CD4-positive, alpha-beta T cell (primary cell): ENCODE measurements around the gene TMEM163. TPM values are rescaled to one million over a fixed set of nuclear protein-coding genes. Genes with fewer than 3 reads are reported as not detected.

ENCODE experiments used
- ATAC-seq: fragments of 200-7000 bp; cut with Tn5 transposase; one replicate; pipeline ENCODE4 v1.10.0; 2022; ENCODE audit warnings: mild to moderate bottlenecking; ENCODE audit not compliant: poor library complexity
- CTCF ChIA-PET: fragments of 350-600 bp; sonication (Branson Sonifier 250); formaldehyde crosslinking; loops from one replicate; lab custom pipeline; 2021; ENCODE audit warnings: antibody characterized with exemption, inconsistent platforms; lab: Charles Lee
- POLR2A ChIA-PET: fragments of 350-600 bp; sonication (Branson Sonifier 250); formaldehyde crosslinking; loops from one replicate; lab custom pipeline; 2021; ENCODE audit warnings: antibody characterized with exemption, inconsistent platforms; lab: Charles Lee
- DNase-seq, 14 experiments: peaks; one replicate each; pipeline ENCODE4 v3.0.0-alpha.2; 2013 to 2020; ENCODE audit warnings: mixed read lengths in 2 of 14
- H3K27ac ChIP-seq, 2 donors: one replicate each; pipeline versions ENCODE4 v1.5.1 to v1.7.0; 2013; ENCODE audit warnings: low read length in 2 of 2, low read depth in 1 of 2, mild to moderate bottlenecking in 1 of 2
- H3K27me3 ChIP-seq, 2 experiments: 1 replicate in 1 of 2; 2 replicates in 1 of 2; pipeline versions ENCODE4 v1.6.1 to v1.7.0; 2013; ENCODE audit warnings: low read length in 2 of 2, control low read depth in 1 of 2, mild to moderate bottlenecking in 1 of 2, moderate library complexity in 1 of 2; ENCODE audit not compliant: insufficient read depth in 2 of 2, control insufficient read depth in 1 of 2
- H3K36me3 ChIP-seq: one replicate; pipeline ENCODE4 v1.6.1; 2013; ENCODE audit warnings: low read length, control low read depth; ENCODE audit not compliant: insufficient read depth
- H3K4me1 ChIP-seq: one replicate; pipeline ENCODE4 v1.6.1; 2013; ENCODE audit warnings: low read length, control low read depth; ENCODE audit not compliant: insufficient read depth
- H3K4me3 ChIP-seq: one replicate; pipeline ENCODE4 v1.5.1; 2013; ENCODE audit warnings: mild to moderate bottlenecking, low read length, moderate library complexity
- H3K9me3 ChIP-seq, 2 experiments: 1 replicate in 1 of 2; 2 replicates in 1 of 2; pipeline versions ENCODE4 v1.6.1 to v1.7.0; 2013; ENCODE audit warnings: low read length in 2 of 2, mild to moderate bottlenecking in 2 of 2, control low read depth in 1 of 2, moderate library complexity in 1 of 2; ENCODE audit not compliant: control insufficient read depth in 1 of 2, insufficient read depth in 1 of 2
- H3K27ac Mint-ChIP-seq: one replicate; pipeline ENCODE4 v1.8.0; 2020; ENCODE audit warnings: mixed read lengths
- H3K27me3 Mint-ChIP-seq: one replicate; pipeline ENCODE4 v1.8.0; 2021; ENCODE audit warnings: mixed read lengths
- H3K36me3 Mint-ChIP-seq: one replicate; pipeline ENCODE4 v1.8.0; 2021; ENCODE audit warnings: low read depth, mixed read lengths
- H3K4me1 Mint-ChIP-seq: one replicate; pipeline ENCODE4 v1.8.0; 2021; ENCODE audit warnings: low read depth, mixed read lengths
- H3K4me3 Mint-ChIP-seq: one replicate; pipeline ENCODE4 v1.8.0; 2020; ENCODE audit warnings: mild to moderate bottlenecking, mixed read lengths
- H3K9me3 Mint-ChIP-seq: one replicate; pipeline ENCODE4 v1.8.0; 2020; ENCODE audit warnings: mixed read lengths
- CTCF ChIP-seq: fragments of 200-600 bp; IDR thresholded peaks from one replicate; pipeline ENCODE4 v1.8.0; 2022; ENCODE audit warnings: antibody characterized with exemption, mild to moderate bottlenecking
- intact Hi-C, 2 experiments: fragments of 100-400 bp; cut with DNase I in 1 of 2; cut with micrococcal nuclease in 1 of 2; formaldehyde crosslinking; loops; one replicate each; pipeline versions ENCODE4 v1.15.1 to v1.9.0; 2023 to 2025; cut with DNase I, micrococcal nuclease
- total RNA-seq, 174 experiments: library from RNA in 2 of 174; stranded (reverse) in 2 of 174; gene quantifications; one replicate each; pipeline ENCODE4 v1.2.3 and lab custom pipeline; 2021 to 2026

TMEM163 gene
- total RNA-seq, 2 experiments from 2014 or later, result 0.14 to 0.47 TPM

- intact Hi-C loops, result loop anchor here in 1 of 2 experiments (10.0 kb wide), 1 partner anchor 237 kb away; no protein-coding TSS in a partner anchor
- Mint-ChIP-seq H3K4me1 (no peaks in the 10 kb centered on the region), H3K9me3 (no peaks in the 10 kb centered on the region), H3K36me3 (peaks cover 3% of the 10 kb centered on the region), H3K27me3 (no peaks in the 10 kb centered on the region), H3K27ac (no peak overlapping the region), H3K4me3 (no peak overlapping the region)
- POLR2A ChIA-PET, result no interaction called here
- Histone ChIP-seq H3K36me3 (peaks cover 21% of the 10 kb centered on the region), H3K27ac (no peak overlapping the region), H3K27me3 (no peaks in the 10 kb centered on the region), H3K4me3 (no peak overlapping the region), H3K4me1 (no peaks in the 10 kb centered on the region), H3K9me3 (no peaks in the 10 kb centered on the region)
- no peak for TF ChIP-seq CTCF
- CTCF ChIA-PET, result no interaction called here
- ATAC-seq (no peak), DNase-seq (no peak)
Observed at GRCh38 chr2:134457353-134457752, 261.4 kb downstream of the TMEM163 start.

- no peak for DNase-seq
- intact Hi-C loops, result loop anchor here in 1 of 2 experiments (10.0 kb wide), 1 partner anchor 239 kb away; no protein-coding TSS in a partner anchor
- no peak overlapping the region for H3K4me3 Mint-ChIP-seq
- H3K27me3 Mint-ChIP-seq, result no peaks in the 10 kb centered on the region
- peaks cover 24% of the 10 kb centered on the region for H3K36me3 ChIP-seq
- H3K27ac Mint-ChIP-seq, result no peak overlapping the region
- ATAC-seq, result no peak
- ChIA-PET POLR2A (no interaction called here), CTCF (no interaction called here)
- H3K36me3 Mint-ChIP-seq, result peaks cover 13% of the 10 kb centered on the region
- no peaks in the 10 kb centered on the region for H3K9me3 ChIP-seq
- H3K9me3 Mint-ChIP-seq, result no peaks in the 10 kb centered on the region
- no peak for TF ChIP-seq CTCF
- no peak overlapping the region for H3K4me3 ChIP-seq
- no peaks in the 10 kb centered on the region for H3K4me1 ChIP-seq
- H3K27ac ChIP-seq, result no peak overlapping the region
- no peaks in the 10 kb centered on the region for H3K4me1 Mint-ChIP-seq
- no peaks in the 10 kb centered on the region for H3K27me3 ChIP-seq
Observed at GRCh38 chr2:134455426-134455825, 263.4 kb downstream of the TMEM163 start.

GRCh38 chr2:134454931-134455330 lies 263.9 kb downstream of the TMEM163 start:
- ATAC-seq (no peak), DNase-seq (no peak)
- Histone ChIP-seq H3K9me3 (no peaks in the 10 kb centered on the region), H3K4me3 (no peak overlapping the region), H3K27ac (no peak overlapping the region), H3K4me1 (no peaks in the 10 kb centered on the region), H3K27me3 (no peaks in the 10 kb centered on the region), H3K36me3 (peaks cover 24% of the 10 kb centered on the region)
- no peak for TF ChIP-seq CTCF
- ChIA-PET POLR2A (interaction anchor here (0.7 kb wide), 1 partner anchor 48 kb away, joined by 3 read pairs; no protein-coding TSS in a partner anchor), CTCF (no interaction called here)
- Mint-ChIP-seq H3K36me3 (peaks cover 18% of the 10 kb centered on the region), H3K4me1 (no peaks in the 10 kb centered on the region), H3K27ac (no peak overlapping the region), H3K27me3 (no peaks in the 10 kb centered on the region), H3K9me3 (no peaks in the 10 kb centered on the region), H3K4me3 (no peak overlapping the region)
- intact Hi-C loops, result loop anchor here (5.0 to 10.0 kb wide), 2 partner anchors 240 to 442 kb away; no protein-coding TSS in a partner anchor
